Measurements from ENCODE around the gene TMEM212.

Gene TMEM212

GRCh38 chr3:171842864-171843518 lies at the start of gene TMEM212:
Gene TMEM212 (plus strand): TSS chr3:171843349. CDS start chr3:171843384, 35 bp downstream.
- DNase-seq (ENCODE audit: low read depth): no peak

DNA sequence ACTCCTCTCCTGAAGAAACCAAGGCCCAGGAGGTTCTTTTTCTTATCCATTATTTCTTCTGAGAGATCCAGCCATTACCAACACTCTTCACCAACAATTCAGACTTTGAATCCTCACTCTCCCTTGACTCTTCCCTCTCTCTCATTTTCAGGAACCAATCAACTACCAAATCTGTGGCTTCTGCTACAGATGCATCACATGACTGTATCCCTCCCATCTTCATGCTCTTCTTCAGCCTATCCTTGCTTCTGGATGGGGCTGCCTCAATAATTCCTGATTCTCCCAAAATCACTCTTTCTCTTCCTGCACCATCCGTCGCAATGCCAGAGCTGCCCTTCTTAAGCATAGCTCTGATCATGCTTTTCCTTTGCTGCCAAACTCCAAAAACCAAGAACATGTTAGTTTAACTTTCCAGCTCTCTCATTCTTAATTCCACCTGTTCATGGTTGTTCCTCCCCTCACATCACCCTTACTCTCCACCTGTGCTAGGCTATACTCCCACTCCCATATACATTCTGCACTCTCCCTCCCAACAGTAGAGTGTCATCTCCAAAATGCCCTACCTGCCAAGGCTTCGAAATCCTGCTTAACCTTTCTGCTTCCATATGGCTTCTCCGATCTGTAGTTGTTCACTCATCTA lies 46.4 kb upstream of the TMEM212 start:
- DNase-seq (ENCODE audit: low read depth): no peak

GRCh38 chr3:171797265-171797679 lies 45.9 kb upstream of the TMEM212 start:
- DNase-seq (ENCODE audit: low read depth): no peak

- no peak for DNase-seq (ENCODE audit: low read depth)
Measured at GRCh38 chr3:171797873-171798272, 45.3 kb upstream of the TMEM212 start.

GRCh38 chr3:171799501-171799900 lies 43.6 kb upstream of the TMEM212 start:
- DNase-seq (ENCODE audit: low read depth): no peak

- peak; percentile 77 for DNase-seq (ENCODE audit: low read depth)
Measured at GRCh38 chr3:171801738-171802589, 41.2 kb upstream of the TMEM212 start.

DNA sequence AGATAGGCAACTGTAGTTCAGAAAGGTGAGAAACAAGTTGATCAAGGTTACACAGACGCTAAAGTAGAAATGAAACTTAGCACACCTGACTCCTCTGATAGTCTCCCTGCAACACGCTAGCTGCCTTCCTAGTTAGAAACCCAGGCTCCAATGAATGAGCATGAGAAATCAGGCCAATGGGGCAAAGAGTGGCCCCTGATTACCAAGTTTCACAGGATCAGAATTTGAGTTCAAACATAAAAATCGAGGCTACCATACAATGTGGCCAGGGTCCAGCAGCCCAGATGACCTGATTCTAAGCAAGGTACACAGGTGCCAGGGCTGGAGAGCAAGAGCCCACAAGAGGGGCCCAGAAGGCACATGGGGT lies 40.6 kb upstream of the TMEM212 start:
- DNase-seq (ENCODE audit: low read depth): no peak

GRCh38 chr3:171803044-171803443 lies 40.1 kb upstream of the TMEM212 start:
- DNase-seq (ENCODE audit: low read depth): no peak

- DNase-seq (ENCODE audit: low read depth): no peak
Measured at GRCh38 chr3:171804618-171805389, 38.3 kb upstream of the TMEM212 start.

DNA sequence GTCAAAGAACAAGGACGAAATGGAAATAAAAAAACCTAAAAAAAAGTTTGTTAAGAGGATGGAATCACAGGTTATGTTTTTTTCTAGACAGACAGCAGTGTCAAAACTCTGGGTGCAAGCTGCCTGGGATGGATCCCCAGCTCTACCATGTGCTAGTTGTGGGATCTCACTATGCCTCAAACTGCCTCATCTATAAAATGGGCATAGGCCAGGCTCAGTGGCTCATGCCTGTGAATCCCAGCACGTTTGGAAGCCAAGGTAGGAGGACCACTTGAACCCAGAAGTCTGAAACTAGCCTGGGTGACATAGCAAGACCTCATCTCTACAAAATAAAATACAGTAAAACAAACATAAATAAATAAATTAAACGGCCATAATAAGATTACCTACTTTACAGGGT lies 37.5 kb upstream of the TMEM212 start:
- no peak for DNase-seq (ENCODE audit: low read depth)

- DNase-seq (ENCODE audit: low read depth): no peak
Measured at GRCh38 chr3:171806200-171807128, 36.7 kb upstream of the TMEM212 start.

DNA sequence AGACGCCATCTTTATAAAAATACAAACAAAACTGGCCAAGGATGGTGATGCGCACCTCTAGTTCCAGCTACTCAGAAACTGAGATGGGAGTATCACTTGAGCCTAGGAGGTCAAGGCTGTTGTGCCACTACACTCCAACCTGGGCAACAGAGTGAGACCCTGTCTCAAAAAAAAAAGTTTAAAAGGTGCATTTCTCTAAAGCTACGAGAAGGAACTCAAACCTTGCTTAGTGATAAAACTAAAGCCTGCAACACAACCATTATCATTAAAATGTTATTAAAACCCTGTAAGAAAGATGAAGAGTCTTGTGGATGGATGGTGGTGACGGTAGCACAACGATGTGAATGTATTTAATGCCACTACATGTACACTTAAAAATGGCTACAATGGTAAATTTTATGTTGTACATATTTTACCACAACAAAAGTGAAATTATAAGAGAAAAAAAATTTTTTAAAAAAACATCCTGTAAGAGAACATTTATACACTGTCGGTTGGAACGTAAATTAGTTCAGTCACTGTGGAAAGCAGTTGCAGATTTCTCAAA lies 35.9 kb upstream of the TMEM212 start:
- DNase-seq (ENCODE audit: low read depth): no peak

DNA sequence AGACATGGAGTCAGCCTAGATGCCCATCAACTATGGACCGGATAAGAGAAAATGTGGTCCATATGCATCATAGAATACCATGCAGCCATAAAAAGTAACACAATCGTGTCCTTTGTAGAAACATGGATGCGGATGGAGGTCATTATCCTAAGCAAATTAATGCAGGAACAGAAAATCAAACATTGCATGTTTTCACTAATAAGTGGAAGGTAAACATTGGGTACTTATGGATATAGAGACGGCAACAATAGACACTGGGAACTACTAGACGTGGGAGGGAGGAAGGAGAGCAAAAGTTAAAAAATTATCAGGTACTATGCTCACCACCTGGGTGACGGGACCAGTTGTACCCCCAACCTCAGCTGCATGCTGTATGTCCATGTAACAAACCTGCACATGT lies 35.3 kb upstream of the TMEM212 start:
- DNase-seq (ENCODE audit: low read depth): no peak

GRCh38 chr3:171809611-171809860 lies 33.6 kb upstream of the TMEM212 start:
- DNase-seq (ENCODE audit: low read depth): no peak

GRCh38 chr3:171809861-171810628 lies 33.1 kb upstream of the TMEM212 start, which contains the start of gene PLD1:
Gene PLD1 (minus strand): TSS chr3:171810483. CDS start chr3:171738051, 72,432 bp downstream.
- DNase-seq (ENCODE audit: low read depth): no peak

DNA sequence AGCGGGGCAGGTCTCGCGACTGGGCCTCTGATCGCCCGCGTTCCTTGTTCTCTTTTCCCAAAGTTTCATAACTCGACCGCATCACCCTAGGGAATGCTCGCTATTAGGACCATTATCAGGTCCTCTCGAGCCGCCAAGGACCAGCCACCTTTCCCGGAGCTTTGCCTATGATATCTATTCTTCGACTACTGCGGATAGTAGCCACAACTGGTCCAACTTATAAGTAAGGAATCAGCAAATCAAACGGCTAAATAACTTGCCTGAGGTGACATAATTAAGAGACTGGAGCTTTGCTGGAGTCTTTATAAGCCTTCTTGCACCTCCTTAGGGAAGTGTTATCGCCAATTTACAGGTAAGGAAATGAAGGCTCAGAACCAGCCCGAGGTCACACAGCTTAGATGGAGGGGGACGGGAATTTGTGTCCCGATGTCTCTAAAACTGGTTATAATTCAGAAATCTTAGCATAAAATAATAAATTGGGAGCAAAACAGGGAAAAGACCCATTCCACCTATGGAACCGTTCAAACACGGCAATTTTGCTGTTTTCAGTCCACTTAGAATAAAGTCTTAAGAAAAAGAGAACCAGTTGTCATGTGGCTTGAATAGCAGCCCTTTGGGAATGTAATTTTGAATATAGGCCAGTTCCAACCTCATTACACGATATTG lies 32.4 kb upstream of the TMEM212 start:
- no peak for DNase-seq (ENCODE audit: low read depth)

DNA sequence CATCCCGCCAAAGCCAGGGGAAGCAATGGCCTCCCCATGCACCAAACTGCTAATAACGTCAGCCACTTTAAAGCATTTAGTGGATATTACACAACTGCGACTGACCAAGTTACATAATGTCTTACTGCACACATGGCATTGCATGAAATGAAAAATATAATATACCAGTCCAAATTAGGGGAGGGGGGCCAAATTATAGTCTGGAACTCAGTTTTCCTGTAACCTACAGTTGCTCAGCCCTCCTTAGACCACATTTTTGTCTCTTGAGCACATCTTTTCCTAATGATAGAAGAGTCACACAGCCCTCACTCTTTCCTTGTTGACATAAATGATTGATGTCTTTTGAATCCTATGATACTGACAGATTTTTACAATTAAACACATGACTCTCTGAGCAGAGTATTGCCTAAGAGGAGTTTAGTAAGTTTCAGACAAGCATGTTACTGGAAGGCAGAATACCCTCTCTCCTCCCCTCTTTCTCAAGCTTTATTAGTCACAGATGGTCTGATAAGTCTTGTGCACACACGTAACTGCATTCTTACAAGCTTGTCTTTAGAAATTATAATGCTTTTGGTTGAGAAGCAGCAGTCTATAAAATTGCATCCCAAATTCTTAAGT lies 31.7 kb upstream of the TMEM212 start:
- DNase-seq (ENCODE audit: low read depth): peak; percentile 97

- DNase-seq (ENCODE audit: low read depth): no peak
Measured at GRCh38 chr3:171811913-171812335, 31.2 kb upstream of the TMEM212 start.

- DNase-seq (ENCODE audit: low read depth): no peak
Measured at GRCh38 chr3:171812811-171813210, 30.3 kb upstream of the TMEM212 start.
